Suppressor macrophage treated with lipopolysaccharide for 1 hour (primary cell): ENCODE data around the gene TMEM50B.
"Not testable (repeated sequence)": the region's sequence is repeated elsewhere in the genome, so short reads cannot be mapped to it uniquely, and the experiment has no call there.

Experiments used
- DNase-seq, 3 donors: peaks; one replicate each; pipeline ENCODE4 v3.0.0-alpha.2; 2020 to 2022

Gene TMEM50B

DNA sequence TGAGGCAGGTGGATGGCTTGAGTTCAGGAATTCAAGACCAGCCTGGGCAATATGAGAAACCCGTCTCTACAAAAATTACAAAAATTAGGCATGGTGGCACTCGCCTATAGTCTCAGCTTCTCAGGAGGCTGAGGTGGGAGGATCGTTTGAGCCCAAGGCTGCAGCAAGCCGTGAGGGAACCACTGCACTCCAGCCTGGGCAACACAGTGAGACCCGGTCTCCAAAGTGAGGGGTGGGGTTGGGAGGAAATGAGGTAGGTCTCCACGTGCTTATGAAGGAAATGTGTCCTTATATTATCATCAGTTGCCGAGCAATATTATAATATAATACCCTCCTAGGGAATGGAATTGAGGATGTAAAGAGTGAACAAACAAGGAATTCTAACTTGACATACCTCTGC is 2.7 kb downstream of the TMEM50B start:
- no peak for DNase-seq

GRCh38 chr21:33473344-33473743 is 6.4 kb downstream of the TMEM50B start:
- DNase-seq = no peak

DNA sequence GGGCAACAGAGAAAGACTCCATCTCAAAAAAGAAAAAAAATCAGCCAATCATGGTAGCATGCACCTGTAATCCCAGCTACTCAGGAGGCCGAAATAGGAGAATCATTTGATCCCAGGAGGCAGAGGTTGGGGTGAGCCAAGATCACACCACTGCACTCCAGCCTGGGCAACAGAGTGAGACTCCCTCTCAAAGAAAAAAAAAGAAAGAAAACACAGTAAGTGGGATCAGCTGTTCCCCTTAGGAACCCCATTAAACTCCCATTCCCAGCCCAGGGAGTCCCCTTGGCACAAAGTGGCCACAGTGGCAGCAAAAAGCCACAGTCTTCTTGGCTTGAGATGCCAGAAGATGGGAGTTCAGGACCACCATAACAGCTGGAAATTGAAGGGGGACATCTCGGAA is 9.1 kb downstream of the TMEM50B start:
- DNase-seq = no peak

DNA sequence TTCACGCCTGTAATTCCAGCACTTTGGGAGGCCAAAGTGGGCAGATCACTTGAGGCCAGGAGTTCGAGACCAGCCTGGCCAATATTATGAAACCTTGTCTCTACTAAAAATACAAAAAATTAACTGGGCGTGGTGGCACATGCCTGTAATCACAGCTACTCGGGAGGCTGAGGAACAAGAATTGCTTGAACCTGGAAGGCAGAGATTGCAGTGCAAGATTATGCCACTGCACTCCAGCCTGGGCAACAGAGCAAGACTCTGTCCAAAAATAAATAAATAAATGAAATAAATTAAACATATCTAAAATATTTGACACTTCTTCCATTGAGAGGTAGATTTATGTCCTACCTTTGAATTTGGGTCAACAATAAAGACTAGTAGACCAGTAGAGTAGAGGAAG is 10.6 kb downstream of the TMEM50B start:
- not testable (repeated sequence) for DNase-seq

DNA sequence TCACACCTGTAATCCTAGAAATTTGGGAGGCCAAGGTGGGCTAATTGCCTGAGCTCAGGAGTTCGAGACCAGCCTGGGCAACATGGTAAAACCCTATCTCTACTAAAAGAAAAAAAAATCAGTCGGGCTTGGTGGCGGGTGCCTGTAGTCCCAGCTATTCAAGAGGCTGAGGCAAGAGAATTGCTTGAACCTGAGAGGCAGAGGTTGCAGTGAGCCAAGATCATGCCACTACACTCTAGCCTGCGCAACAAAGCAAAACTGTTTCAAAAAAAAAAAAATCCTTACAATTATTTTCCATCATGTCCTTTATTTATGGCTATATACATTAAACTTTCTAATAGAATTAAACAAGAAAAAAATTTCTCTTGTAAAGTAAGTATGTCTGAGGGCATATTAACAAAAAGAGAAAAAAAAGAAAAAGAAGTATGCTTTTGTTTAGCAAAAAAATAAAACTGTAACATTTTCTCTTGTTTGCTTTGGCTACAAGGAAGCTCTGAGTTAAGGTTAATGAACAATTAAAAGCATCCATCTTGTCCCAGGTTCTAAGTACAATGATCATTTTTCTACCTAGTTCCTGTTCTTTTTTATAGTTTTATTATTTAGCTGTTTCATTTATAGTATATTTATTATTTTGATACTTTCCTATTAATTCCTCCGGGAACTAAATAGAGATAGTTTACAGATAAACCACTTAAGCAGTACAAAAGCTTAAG is 18.1 kb downstream of the TMEM50B start:
- no peak for DNase-seq

GRCh38 chr21:33458861-33459260 is 20.9 kb downstream of the TMEM50B start:
- DNase-seq = no peak

DNA sequence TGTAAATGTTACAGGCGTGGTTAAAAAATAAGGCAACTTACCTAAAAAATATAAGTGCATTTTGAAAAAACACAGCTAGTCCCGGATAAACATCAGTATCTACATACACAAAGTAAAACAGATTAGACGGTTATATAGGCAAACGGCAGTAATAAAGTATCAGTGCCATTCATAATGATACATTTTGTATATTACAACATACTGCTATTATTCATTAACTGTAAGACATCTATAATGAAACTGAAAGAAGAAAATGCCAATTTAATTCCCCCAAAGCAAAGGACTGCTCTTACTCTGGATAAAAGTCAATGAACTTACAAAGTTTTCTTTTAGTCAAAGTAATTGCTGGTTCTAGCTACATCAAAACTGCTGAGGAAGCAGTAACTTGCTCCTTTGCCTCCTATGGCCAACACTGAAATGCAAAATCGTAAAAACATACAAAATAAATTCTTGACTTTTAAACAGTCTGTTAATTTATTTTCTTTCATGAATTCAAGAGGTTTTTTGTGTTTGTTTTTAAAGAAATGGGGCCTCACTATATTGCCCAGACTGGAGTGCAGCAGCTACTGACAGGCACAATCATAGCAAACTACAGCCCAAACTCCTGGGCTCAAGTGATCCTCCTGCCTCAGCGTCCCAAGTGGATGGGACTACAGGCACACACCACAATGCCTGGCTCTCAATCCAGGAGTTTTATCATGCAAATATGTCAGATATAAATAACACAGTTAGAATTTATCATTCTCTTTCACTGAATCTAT is 23.9 kb downstream of the TMEM50B start:
- DNase-seq = peak in 1 of 3 donors; percentile 28

- DNase-seq = no peak
These were observed 27.4 kb downstream of the TMEM50B start for GRCh38 chr21:33452362-33452761.

- DNase-seq = no peak
These were observed 28.1 kb downstream of the TMEM50B start for GRCh38 chr21:33451634-33452071.

DNA sequence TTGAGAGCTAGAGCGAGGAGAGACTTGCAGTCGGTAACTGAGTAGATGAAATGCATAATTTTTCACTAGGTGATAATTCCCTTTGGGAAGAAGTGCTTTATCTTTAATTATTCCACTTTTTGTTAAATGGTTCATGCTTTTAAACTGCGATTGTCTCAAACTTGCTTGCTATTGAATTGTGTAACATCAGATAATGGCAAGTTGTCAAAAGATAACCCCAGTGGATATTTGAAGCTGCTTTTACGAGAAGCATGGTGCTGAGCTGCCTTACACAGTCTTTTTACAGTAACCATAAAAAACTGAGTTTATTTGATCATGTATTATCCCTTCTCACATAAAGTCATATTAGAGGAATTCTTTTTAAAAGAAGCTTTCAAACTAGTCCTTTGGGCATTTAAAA is 30.2 kb downstream of the TMEM50B start:
- DNase-seq = no peak

DNA sequence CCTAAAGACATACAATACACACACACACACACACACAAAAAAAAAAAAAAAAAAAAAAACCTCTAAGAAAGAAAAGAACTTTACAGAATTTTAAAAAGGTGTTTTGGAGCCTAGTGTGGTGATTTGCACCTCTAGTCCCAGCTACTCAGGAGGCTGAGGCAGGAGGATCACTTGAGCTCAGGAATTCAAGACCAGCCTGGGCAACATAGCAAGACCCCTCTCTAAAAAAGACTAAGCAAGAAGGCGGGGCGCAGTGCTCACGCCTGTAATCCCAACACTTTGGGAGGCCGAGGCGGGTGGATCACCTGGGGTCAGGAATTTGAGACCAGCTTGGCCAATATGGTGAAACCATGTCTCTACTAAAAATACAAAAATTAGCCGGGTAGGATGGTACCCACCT is 33.2 kb downstream of the TMEM50B start:
- DNase-seq = not testable (repeated sequence)

DNA sequence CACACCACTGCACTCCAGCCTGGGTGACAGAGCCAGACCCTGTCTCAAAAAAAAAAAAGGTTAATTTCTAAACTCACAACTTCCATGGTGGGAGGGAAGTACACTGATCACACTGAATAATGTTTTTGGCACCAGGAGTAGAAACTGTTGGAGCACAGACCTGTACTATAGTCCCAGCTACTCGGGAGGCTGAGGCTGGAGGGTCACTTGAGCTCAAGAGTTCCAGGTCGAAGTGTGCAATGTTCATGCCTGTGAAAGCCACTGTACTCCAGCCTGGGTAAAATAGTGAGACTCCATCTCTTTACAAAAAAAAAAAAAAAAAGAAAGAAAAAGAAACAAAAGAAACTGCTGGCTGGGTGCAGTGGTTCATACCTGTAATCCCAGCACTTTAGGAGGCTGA is 35.3 kb downstream of the TMEM50B start:
- no peak for DNase-seq

DNA sequence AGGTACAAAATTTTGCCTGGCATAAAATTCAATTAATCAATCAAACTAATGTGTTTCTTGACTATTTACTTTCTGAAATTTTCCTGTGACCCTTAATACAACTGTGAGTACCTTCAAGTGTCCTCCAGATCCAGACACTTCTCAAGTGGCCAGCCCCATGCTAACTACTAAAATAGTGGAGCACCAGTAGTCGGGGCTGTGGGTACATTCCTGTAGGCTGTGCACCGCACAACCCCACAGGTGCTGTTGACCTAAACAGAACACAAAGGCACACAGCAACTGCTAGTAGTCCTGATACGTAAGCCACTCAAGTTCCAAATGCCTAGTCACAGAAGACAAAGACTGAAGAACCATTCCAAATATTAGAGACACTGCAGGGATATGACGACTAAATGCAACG is 36.6 kb downstream of the TMEM50B start:
- no peak for DNase-seq

DNA sequence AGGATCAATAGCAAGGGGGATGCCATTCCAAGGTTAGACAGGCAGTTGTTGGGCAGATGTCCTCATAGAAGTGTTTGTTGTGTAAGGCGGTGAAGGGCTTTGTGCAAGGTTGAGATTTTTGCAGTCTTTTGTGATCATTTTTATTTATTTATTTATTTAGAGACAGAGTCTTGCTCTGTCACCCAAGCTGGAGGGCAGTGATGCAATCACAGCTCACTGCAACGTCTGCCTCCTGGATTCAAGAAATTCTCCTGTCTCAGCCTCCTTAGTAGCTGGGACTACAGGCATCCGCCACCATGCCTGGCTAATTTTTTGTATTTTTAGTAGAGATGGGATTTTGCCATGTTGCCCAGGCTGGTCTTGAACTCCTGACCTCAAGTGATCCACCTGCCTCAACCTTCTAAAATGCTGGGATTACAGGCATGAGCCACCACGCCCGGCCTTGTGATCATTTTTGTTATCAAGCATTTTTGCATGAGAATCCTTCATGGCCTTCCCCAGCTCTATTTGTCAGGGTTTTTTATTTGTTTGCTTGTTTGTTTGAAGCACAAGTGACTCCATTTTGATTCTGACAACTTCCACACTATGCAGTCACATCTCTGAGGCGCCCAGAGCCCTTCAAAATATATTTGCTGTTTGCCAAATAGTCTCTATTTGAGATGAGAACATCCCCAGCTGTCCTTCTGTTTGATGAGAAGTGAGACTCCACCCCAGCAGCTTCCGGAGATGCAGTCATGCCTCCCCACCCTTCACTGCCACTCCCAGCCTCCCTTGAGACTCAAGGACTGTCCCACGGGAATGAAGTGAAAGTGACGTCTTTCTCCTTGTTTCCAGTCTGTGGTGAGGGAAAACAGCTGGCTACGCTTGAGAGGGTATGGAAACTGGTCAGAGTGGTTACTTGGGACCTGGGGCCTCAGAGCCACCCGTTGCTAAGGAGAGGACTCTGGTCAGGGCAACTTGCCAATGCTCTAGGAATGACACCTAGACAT is 38.0 kb downstream of the TMEM50B start:
- peak in 2 of 3 donors; percentile 25 to 39 for DNase-seq

DNA sequence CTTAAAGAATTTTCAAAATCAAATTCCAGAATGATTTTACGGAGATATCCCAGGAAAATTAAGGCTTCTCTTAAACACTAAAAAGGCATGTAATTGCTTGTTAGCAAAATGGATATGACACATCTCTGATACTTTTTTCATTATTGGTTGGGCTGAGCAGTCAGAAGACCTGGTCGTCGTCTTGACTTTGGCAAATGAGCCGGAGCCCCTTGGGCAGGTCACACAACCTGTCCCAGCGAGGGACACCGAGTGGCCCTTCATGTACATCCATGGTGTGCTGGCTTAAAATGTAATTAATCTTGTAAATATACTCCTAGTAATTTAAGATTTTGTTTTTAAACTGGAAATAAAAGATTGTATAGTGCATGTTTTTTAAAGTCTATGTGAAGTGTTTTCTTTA is 42.6 kb downstream of the TMEM50B start:
- DNase-seq = no peak

GRCh38 chr21:33434770-33435360 is 44.9 kb downstream of the TMEM50B start:
- DNase-seq = peak; percentile 83 to 98 (median 95)

DNA sequence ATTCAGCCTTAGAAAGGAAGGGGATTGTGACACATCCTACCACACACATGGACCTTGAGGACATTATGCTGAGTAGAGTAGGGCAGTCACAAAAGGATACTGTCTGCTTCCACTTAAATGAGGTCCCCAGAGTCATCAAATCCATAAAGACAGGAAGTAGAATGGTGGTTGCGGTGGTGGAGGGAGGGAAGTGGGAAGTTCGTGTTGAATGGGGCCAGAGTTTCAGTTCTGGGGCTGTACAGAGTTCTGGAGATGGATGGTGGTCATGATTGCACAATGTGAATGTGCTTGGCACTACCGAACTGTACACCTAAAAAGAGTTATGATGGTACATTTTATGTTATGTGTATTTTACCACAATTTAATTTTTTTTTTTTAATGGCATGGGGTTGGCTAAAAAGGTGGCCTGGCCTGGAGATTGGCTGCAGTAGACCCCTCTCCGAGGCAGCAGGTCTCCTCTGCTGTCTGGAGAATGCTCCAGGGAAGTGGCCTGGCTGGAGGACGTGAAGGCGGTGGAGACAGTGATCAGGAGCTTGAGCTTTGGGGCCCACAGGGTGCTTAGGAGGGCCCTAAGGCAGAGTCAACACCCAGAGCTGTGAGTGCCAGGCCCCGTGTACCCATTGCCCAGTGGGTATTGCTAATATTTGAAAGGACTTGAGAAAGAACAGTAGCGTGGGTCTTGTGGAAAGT is 46.2 kb downstream of the TMEM50B start:
- DNase-seq = peak; percentile 75 to 88 (median 83)

- DNase-seq = no peak
These were observed 46.8 kb downstream of the TMEM50B start for GRCh38 chr21:33433001-33433400.

DNA sequence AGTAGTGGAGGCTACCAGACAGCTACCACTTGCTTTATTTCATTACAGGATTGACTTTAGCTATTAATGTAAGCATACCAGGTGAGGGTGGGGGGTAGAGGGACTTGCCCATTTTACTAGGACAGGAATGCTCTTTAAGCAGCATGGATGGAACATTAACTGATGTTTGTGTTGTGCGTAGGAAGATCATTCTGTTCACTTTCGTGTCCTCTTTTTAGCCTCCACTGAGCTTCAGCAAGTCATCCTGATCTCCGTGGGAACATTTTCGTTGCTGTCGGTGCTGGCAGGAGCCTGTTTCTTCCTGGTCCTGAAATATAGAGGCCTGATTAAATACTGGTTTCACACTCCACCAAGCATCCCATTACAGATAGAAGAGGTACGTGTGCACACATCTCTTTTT is 47.3 kb downstream of the TMEM50B start:
- peak in 1 of 3 donors; percentile 29 for DNase-seq

- DNase-seq = no peak
These were observed 48.9 kb downstream of the TMEM50B start for GRCh38 chr21:33430858-33431257.

- no peak for DNase-seq
These were observed 51.1 kb downstream of the TMEM50B start for GRCh38 chr21:33428669-33429068.

GRCh38 chr21:33427051-33427450 is 52.7 kb downstream of the TMEM50B start:
- no peak for DNase-seq
